Esophagus muscularis mucosa (tissue), 4 donors: ENCODE measurements around the gene MCUR1.
"Not testable (repeated sequence)": the region's sequence is repeated elsewhere in the genome, so short reads cannot be mapped to it uniquely, and the experiment has no call there.

Experiments
- EP300 ChIP-seq: sonication (generic); formaldehyde crosslinking; IDR thresholded peaks from one replicate; pipeline ENCODE4 v1.6.1; 2017; ENCODE audit warnings: antibody characterized with exemption
- POLR2A ChIP-seq: fragments of 450-650 bp; IDR thresholded peaks from one replicate; pipeline ENCODE4 v1.6.1; 2017; ENCODE audit warnings: antibody characterized with exemption, moderate library complexity, mild to moderate bottlenecking, low read depth
- POLR2AphosphoS5 ChIP-seq, 2 donors: sonication (generic); formaldehyde crosslinking; IDR thresholded peaks; one replicate each; pipeline ENCODE4 v1.6.1; 2017; ENCODE audit warnings: antibody characterized with exemption in 2 of 2
- TF ChIP-seq, protein P1 (sequence below), 3 experiments: fragments of 200-600 bp in 2 of 3; fragments of 450-650 bp in 1 of 3; sonication (generic) in 2 of 3; IDR thresholded peaks; one replicate each; pipeline ENCODE4 v1.5.1; 2017 to 2019; ENCODE audit warnings: antibody characterized with exemption in 3 of 3, mild to moderate bottlenecking in 2 of 3, moderate library complexity in 1 of 3

DNA sequence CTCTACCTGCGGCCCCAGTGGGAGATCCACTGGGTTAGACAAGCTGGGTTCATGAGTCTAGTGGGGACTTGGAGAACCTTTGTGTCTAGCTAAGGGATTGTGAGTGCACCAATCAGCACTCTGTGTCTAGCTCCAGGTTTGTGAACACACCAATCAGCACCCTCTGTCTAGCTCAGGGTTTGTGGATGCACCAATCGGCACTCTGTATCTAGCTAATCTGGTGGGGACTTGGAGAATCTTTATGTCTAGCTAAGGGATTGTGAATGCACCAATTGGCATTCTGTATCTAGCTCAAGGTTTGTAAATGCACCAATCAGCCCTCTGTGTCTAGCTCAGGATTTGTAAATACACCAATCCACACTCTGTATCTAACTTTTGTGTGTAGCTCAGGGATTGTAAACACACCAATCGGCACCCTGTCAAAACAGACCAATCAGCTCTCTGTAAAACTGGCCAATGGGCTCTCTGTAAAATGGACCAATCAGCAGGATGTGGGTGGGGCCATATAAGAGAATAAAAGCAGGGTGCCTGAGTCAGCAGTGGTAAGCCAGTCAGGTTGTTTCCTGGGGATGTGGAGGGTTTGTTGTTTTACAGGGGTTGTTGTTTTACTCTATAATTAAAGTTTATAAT lies 46.3 kb upstream of the MCUR1 start:
- TF ChIP-seq, protein P1, sequence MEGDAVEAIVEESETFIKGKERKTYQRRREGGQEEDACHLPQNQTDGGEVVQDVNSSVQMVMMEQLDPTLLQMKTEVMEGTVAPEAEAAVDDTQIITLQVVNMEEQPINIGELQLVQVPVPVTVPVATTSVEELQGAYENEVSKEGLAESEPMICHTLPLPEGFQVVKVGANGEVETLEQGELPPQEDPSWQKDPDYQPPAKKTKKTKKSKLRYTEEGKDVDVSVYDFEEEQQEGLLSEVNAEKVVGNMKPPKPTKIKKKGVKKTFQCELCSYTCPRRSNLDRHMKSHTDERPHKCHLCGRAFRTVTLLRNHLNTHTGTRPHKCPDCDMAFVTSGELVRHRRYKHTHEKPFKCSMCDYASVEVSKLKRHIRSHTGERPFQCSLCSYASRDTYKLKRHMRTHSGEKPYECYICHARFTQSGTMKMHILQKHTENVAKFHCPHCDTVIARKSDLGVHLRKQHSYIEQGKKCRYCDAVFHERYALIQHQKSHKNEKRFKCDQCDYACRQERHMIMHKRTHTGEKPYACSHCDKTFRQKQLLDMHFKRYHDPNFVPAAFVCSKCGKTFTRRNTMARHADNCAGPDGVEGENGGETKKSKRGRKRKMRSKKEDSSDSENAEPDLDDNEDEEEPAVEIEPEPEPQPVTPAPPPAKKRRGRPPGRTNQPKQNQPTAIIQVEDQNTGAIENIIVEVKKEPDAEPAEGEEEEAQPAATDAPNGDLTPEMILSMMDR (IDR thresholded peaks at IDR 0.05), result not testable (repeated sequence)
- not testable (repeated sequence) for TF ChIP-seq EP300; POLR2A; POLR2AphosphoS5 (IDR thresholded peaks at IDR 0.05)
